ENCODE data around the gene PDCD4. TPM values are rescaled to one million over a fixed set of nuclear protein-coding genes. Genes with fewer than 3 reads are reported as not detected.

The PDCD4 gene
- total and polyA plus RNA-seq, 2 of the 4 experiments (the other 2 are of a cell fraction): 10.9 to 49.7 TPM

DNA sequence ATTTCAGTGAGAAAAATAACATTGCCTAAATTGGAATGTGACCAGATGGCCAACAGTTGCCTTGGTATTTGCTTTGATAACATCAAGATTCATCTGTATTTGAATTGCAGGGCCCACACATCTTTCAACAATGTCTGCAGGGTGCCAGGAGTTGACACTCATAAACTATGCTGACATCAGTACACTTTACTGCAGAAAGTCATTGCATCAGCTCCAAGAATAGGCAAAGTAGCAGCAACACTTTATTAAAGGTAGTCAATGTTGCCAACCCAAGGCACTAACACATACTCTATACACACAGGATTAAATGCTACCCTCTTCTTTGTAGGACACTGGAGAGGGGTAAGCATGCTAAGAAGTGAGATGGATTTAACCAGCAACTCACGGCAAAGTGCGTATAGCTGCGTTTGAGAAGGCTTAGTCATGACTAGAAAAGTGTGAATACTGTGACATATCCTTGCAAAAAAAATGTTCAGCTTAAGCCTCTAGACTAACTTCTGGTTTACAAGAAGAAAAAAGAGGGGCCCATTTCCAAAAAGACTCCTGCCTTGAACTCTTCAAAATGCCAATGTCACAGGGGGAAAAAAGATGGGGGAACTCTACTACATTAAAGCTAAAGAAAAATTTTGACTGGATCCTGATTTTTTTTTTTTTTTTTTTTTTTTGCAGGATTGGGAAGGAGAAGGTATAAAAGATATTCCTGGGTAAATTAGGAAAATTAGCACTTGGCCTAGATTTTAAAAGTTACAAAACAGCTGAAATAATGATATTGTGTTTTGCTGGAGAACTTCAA, 45.0 kb downstream of the PDCD4 start (continued):
- TF ChIP-seq, protein P1, sequence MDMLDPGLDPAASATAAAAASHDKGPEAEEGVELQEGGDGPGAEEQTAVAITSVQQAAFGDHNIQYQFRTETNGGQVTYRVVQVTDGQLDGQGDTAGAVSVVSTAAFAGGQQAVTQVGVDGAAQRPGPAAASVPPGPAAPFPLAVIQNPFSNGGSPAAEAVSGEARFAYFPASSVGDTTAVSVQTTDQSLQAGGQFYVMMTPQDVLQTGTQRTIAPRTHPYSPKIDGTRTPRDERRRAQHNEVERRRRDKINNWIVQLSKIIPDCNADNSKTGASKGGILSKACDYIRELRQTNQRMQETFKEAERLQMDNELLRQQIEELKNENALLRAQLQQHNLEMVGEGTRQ (IDR thresholded peaks at IDR 0.05; ENCODE audit: low read depth, low read length): no peak
- TF ChIP-seq RAD21 (IDR thresholded peaks at IDR 0.05; ENCODE audit: low read length) (no peak), CHD1 (IDR thresholded peaks at IDR 0.05; ENCODE audit: low read depth, low read length) (no peak)

DNA sequence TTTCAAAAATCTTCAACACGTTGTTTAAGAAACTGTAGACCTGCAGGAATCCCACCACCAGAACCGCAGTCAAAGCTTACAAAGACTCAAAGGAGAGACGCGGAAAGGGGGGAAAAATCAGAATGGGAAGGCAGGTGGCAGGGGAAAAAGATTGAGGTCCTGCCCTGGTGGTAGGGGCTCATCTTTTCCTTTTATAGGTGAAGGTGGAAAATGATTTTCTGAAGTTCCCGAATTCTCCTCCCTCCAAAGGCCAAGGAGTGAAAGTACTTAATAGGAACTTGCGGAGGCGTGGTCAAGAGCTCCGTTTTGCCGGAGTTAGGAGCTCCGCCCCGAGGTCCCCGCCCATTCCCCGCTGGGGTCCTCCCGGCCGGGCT, 46.5 kb downstream of the PDCD4 start:
- DNase-seq (peak; percentile 94), ATAC-seq (ENCODE audit: low read depth) (no peak)
- POLR2A ChIA-PET (ENCODE audit: unreplicated experiment): interaction anchor here (0.7 to 1.7 kb wide), 2 partner anchors 11 to 12 kb away, joined by 4 to 5 read pairs; no protein-coding TSS in a partner anchor
- Histone ChIP-seq H3K4me3 (ENCODE audit: insufficient read depth, low read depth, low read length) (peak overlapping the region; percentile 61), H2AFZ (replicated peaks; ENCODE audit: low read length, poor library complexity) (peak overlapping the region; percentile 96), H3K27ac (ENCODE audit: insufficient read depth, low read length) (peak overlapping the region; percentile 86), H3K9ac (ENCODE audit: low read depth, low read length) (peak overlapping the region; percentile 92), H2AK9ac (replicated peaks; ENCODE audit: low read depth, low read length, poor library complexity) (no peak overlapping the region), H3K36me3 (ENCODE audit: control insufficient read depth, insufficient read depth, low read length) (no peaks in the 10 kb centered on the region), H3K4me1 (ENCODE audit: control insufficient read depth, insufficient read depth, low read length) (peaks cover 11% of the 10 kb centered on the region; the same call in 1 of the 2 replicates), H2BK5ac (ENCODE audit: low read depth, low read length, poor library complexity, severe bottlenecking) (peak overlapping the region; percentile 76), H2BK120ac (ENCODE audit: low read depth, low read length) (peak overlapping the region; percentile 64), H3K79me1 (ENCODE audit: low read depth in 1 of 2, low read length in 2 of 2) (peaks cover 8 to 31% of the 10 kb centered on the region in 2 experiments; a peak in 3 of 4 replicates), H3K23ac (ENCODE audit: low read depth, low read length) (peak overlapping the region; percentile 85), H3K18ac (ENCODE audit: low read depth, low read length) (peak overlapping the region; percentile 78), H2AK5ac (ENCODE audit: low read depth, low read length) (no peak overlapping the region), H4K91ac (ENCODE audit: insufficient read depth, low read depth, low read length) (peak overlapping the region; percentile 73), H3K56ac (ENCODE audit: extremely low read depth, insufficient read depth, low read length) (peak overlapping the region; percentile 69), H4K5ac (ENCODE audit: low read depth, low read length) (peak overlapping the region; percentile 88), H4K20me1 (ENCODE audit: insufficient read depth, low read length) (peaks cover 17% of the 10 kb centered on the region; the same call in 1 of the 2 replicates), H2BK20ac (ENCODE audit: low read depth, low read length) (no peak overlapping the region), H3K27me3 (ENCODE audit: control insufficient read depth, insufficient read depth, low read length) (no peaks in the 10 kb centered on the region), H4K8ac (ENCODE audit: low read depth in 2 of 2, low read length in 2 of 2) (peak overlapping the region; percentile 59 to 94), H3K4ac (ENCODE audit: low read depth, low read length) (peak overlapping the region; percentile 64), H3K14ac (replicated peaks; ENCODE audit: low read depth, low read length) (peak overlapping the region; percentile 69), H3K9me1 (ENCODE audit: insufficient read depth, low read length) (peaks cover 5% of the 10 kb centered on the region), H3K4me2 (ENCODE audit: low read depth, low read length) (peak overlapping the region; percentile 95), H3K9me3 (ENCODE audit: control insufficient read depth, insufficient read depth, low read length) (no peaks in the 10 kb centered on the region), H2BK15ac (ENCODE audit: low read depth, low read length) (peak overlapping the region; percentile 4; the same call in 1 of the 3 replicates)
- no CpG with 5 or more reads among the region's 15 CpGs for WGBS, 2 experiments (ENCODE audit: extremely low coverage in 2 of 2, insufficient read length in 1 of 2)
- dilution Hi-C loops (cut with HindIII; ENCODE audit: low sequenced_read_pairs, unreplicated experiment) (no loop called here), in situ Hi-C loops (cut with MboI; ENCODE audit: low sequenced_read_pairs) (no loop called here), intact Hi-C loops (cut with micrococcal nuclease) (loop anchor here (2.0 to 10.0 kb wide), 2 partner anchors 113 to 613 kb away; partner anchors contain the start of gene SMNDC1)
- CTCF ChIA-PET: interaction anchor here (0.8 to 1.7 kb wide), 6 partner anchors 9 to 1219 kb away, joined by 3 to 11 read pairs (median 4); no protein-coding TSS in a partner anchor
- no TSS peak for BruUV-seq (replicated peaks)
- TF ChIP-seq MXI1 (IDR thresholded peaks at IDR 0.05; ENCODE audit: borderline replicate concordance, low read depth, low read length) (peak; percentile 10; the same call in 1 of the 2 replicates), BHLHE40 (IDR thresholded peaks at IDR 0.05; ENCODE audit: low read depth, low read length) (no peak)

Data from IMR-90 (cell line).